ENCODE results near the gene KCNN1.

The KCNN1 gene

GRCh38 chr19:17931532-17932191, 35.2 kb upstream of the KCNN1 start:
- no peaks in the 10 kb centered on the region for H3K27me3 ChIP-seq (replicated peaks; ENCODE audit: control insufficient read depth, insufficient read depth, low read length)
- H3K4me3 ChIP-seq (replicated peaks; ENCODE audit: low read depth, low read length), result peak overlapping the region; percentile 89
- DNase-seq (ENCODE audit: extremely low read depth, insufficient read length), result no peak
- TF ChIP-seq, protein P1, sequence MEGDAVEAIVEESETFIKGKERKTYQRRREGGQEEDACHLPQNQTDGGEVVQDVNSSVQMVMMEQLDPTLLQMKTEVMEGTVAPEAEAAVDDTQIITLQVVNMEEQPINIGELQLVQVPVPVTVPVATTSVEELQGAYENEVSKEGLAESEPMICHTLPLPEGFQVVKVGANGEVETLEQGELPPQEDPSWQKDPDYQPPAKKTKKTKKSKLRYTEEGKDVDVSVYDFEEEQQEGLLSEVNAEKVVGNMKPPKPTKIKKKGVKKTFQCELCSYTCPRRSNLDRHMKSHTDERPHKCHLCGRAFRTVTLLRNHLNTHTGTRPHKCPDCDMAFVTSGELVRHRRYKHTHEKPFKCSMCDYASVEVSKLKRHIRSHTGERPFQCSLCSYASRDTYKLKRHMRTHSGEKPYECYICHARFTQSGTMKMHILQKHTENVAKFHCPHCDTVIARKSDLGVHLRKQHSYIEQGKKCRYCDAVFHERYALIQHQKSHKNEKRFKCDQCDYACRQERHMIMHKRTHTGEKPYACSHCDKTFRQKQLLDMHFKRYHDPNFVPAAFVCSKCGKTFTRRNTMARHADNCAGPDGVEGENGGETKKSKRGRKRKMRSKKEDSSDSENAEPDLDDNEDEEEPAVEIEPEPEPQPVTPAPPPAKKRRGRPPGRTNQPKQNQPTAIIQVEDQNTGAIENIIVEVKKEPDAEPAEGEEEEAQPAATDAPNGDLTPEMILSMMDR (IDR thresholded peaks at IDR 0.05; ENCODE audit: insufficient read depth, low read length, poor library complexity, severe bottlenecking), result no peak
- peaks cover 2% of the 10 kb centered on the region; the same call in 1 of the 2 replicates for H3K36me3 ChIP-seq (ENCODE audit: control insufficient read depth, insufficient read depth, low read length)

- Histone ChIP-seq H3K4me3 (replicated peaks; ENCODE audit: low read depth, low read length) (peak within 1 kb of the TSS; percentile 89), H3K36me3 (ENCODE audit: control insufficient read depth, insufficient read depth, low read length) (peaks cover 2% of the 10 kb centered on the region; the same call in 1 of the 2 replicates), H3K27me3 (replicated peaks; ENCODE audit: control insufficient read depth, insufficient read depth, low read length) (no peaks in the 10 kb centered on the region)
- TF ChIP-seq, protein P1 (IDR thresholded peaks at IDR 0.05; ENCODE audit: insufficient read depth, low read length, poor library complexity, severe bottlenecking), result peak; percentile 99
- DNase-seq (ENCODE audit: extremely low read depth, insufficient read length), result peak; percentile 99
Observed at GRCh38 chr19:17932485-17933338, 34.2 kb upstream of the KCNN1 start, which contains the start of gene CCDC124. CCDC124 (plus strand) TSS chr19:17933015; CDS start chr19:17936421, 3,406 bp downstream.

GRCh38 chr19:17933414-17934129, 33.3 kb upstream of the KCNN1 start:
- TF ChIP-seq, protein P1 (IDR thresholded peaks at IDR 0.05; ENCODE audit: insufficient read depth, low read length, poor library complexity, severe bottlenecking), result no peak
- H3K27me3 ChIP-seq (replicated peaks; ENCODE audit: control insufficient read depth, insufficient read depth, low read length), result no peaks in the 10 kb centered on the region
- peak overlapping the region; percentile 89 for H3K4me3 ChIP-seq (replicated peaks; ENCODE audit: low read depth, low read length)
- DNase-seq (ENCODE audit: extremely low read depth, insufficient read length), result no peak
- peaks cover 2% of the 10 kb centered on the region; the same call in 1 of the 2 replicates for H3K36me3 ChIP-seq (ENCODE audit: control insufficient read depth, insufficient read depth, low read length)

GRCh38 chr19:17936379-17936778, 30.5 kb upstream of the KCNN1 start:
- H3K36me3 ChIP-seq (ENCODE audit: control insufficient read depth, insufficient read depth, low read length), result peaks cover 2% of the 10 kb centered on the region; the same call in 1 of the 2 replicates
- no peak for DNase-seq (ENCODE audit: extremely low read depth, insufficient read length)
- no peak overlapping the region for H3K4me3 ChIP-seq (replicated peaks; ENCODE audit: low read depth, low read length)
- no peaks in the 10 kb centered on the region for H3K27me3 ChIP-seq (replicated peaks; ENCODE audit: control insufficient read depth, insufficient read depth, low read length)
- TF ChIP-seq, protein P1 (IDR thresholded peaks at IDR 0.05; ENCODE audit: insufficient read depth, low read length, poor library complexity, severe bottlenecking), result no peak

GRCh38 chr19:17937371-17937900, 29.5 kb upstream of the KCNN1 start:
- H3K36me3 ChIP-seq (ENCODE audit: control insufficient read depth, insufficient read depth, low read length), result peaks cover 4% of the 10 kb centered on the region
- TF ChIP-seq, protein P1 (IDR thresholded peaks at IDR 0.05; ENCODE audit: insufficient read depth, low read length, poor library complexity, severe bottlenecking), result no peak

More at GRCh38 chr19:17937371-17937900, 29.5 kb upstream of the KCNN1 start:
- no peaks in the 10 kb centered on the region for H3K27me3 ChIP-seq (replicated peaks; ENCODE audit: control insufficient read depth, insufficient read depth, low read length)
- DNase-seq (ENCODE audit: extremely low read depth, insufficient read length), result no peak
- H3K4me3 ChIP-seq (replicated peaks; ENCODE audit: low read depth, low read length), result no peak overlapping the region

Data from GM06990 (cell line).